ENCODE measurements around the gene ZRSR2. TPM values are rescaled to one million over a fixed set of nuclear protein-coding genes. Genes with fewer than 3 reads are reported as not detected.

ZRSR2 gene
- total and polyA plus RNA-seq, 2 experiments from 2014 or later: 5.2 to 45.1 TPM

GRCh38 chrX:15856222-15856587 is 65.9 kb downstream of the ZRSR2 start:
- Histone ChIP-seq H4K20me1 (replicated peaks; ENCODE audit: insufficient read depth) (no peaks in the 10 kb centered on the region), H3K27ac (ENCODE audit: low read depth) (no peak overlapping the region), H3K9me2 (ENCODE audit: insufficient read depth) (no peaks in the 10 kb centered on the region), H3K4me2 (peak overlapping the region; percentile 88), H3K4me1 (ENCODE audit: insufficient read depth) (peaks cover 19% of the 10 kb centered on the region), H3K36me3 (ENCODE audit: insufficient read depth) (peaks cover 6% of the 10 kb centered on the region; the same call in 1 of the 2 replicates), H3K27me3 (ENCODE audit: insufficient read depth) (no peaks in the 10 kb centered on the region), H2AFZ (no peak overlapping the region), H3K4me3 (peak overlapping the region; percentile 83), H3F3A (replicated peaks; ENCODE audit: low read depth) (no peaks in the 10 kb centered on the region), H3K79me2 (replicated peaks; ENCODE audit: insufficient read depth) (peaks cover 31% of the 10 kb centered on the region)
- no peak for ATAC-seq
- Mint-ChIP-seq H3K27ac (peak overlapping the region; percentile 87), H3K4me1 (peaks cover 17% of the 10 kb centered on the region), H3K36me3 (ENCODE audit: low read depth) (peaks cover 21% of the 10 kb centered on the region), H3K9me3 (no peaks in the 10 kb centered on the region; the same call in 2 of the 3 replicates), H3K4me3 (peak overlapping the region; percentile 90), H3K27me3 (ENCODE audit: insufficient read depth, low read depth, poor library complexity) (no peaks in the 10 kb centered on the region)
- no peak for DNase-seq (ENCODE audit: low spot score)
- TF ChIP-seq ZNF114 (CRISPR knock-in tag; IDR thresholded peaks at IDR 0.05) (no peak), JUNB (IDR thresholded peaks at IDR 0.05; ENCODE audit: unreplicated experiment) (no peak), EZH2phosphoT487 (IDR thresholded peaks at IDR 0.05; ENCODE audit: unreplicated experiment) (no peak), NANOG (IDR thresholded peaks at IDR 0.05; ENCODE audit: borderline replicate concordance) (no peak), CREB1 (CRISPR knock-in tag; IDR thresholded peaks at IDR 0.05; ENCODE audit: low read depth) (no peak), ZNF462 (CRISPR knock-in tag; IDR thresholded peaks at IDR 0.05) (no peak), ZNF331 (CRISPR knock-in tag; IDR thresholded peaks at IDR 0.05; ENCODE audit: low read depth) (no peak), STAT1 (IDR thresholded peaks at IDR 0.05; ENCODE audit: unreplicated experiment) (no peak), EZH2 (IDR thresholded peaks at IDR 0.05; ENCODE audit: low read depth, unreplicated experiment) (no peak), ETS1 (IDR thresholded peaks at IDR 0.05) (no peak), REST (IDR thresholded peaks at IDR 0.05; ENCODE audit: unreplicated experiment) (no peak), CTCF (conservative IDR thresholded peaks at IDR 0.05; ENCODE audit: low read depth in 2 of 2) (no peak), POLR2AphosphoS5 (IDR thresholded peaks at IDR 0.05; ENCODE audit: low read depth) (no peak)
